ENCODE results near the gene AKAP13.

Gene AKAP13

DNA sequence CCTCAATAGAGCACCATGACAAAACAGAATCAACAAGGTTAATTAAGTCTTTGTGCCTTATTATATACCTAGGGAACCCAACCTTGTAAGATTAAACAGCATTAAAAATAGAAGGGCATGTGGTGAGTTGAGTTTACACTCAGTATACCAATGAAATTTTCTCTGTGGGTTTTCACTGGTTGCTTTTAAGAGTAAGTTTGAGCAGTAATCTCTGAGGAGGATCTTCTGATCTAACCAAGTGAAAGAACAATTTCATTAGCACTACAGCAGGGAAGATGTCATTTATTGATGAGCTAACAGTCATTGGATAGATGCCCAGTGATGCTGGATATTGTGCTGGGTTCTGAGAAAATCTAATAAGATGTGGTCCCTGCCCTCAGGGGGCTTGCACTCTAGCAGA is 26.9 kb upstream of the AKAP13 start:
- Histone ChIP-seq H3K4me3 (ENCODE audit: low read depth in 1 of 2, low read length in 1 of 2) (no peak overlapping the region), H3K27me3 (no peaks in the 10 kb centered on the region), H3K9me3 (no peaks in the 10 kb centered on the region), H3K36me3 (no peaks in the 10 kb centered on the region), H3K27ac (no peak overlapping the region), H3K4me1 (ENCODE audit: control insufficient read depth in 1 of 2, insufficient read depth in 1 of 2, low read depth in 1 of 2, low read length in 1 of 2) (no peaks in the 10 kb centered on the region)
- TF ChIP-seq, protein P1, sequence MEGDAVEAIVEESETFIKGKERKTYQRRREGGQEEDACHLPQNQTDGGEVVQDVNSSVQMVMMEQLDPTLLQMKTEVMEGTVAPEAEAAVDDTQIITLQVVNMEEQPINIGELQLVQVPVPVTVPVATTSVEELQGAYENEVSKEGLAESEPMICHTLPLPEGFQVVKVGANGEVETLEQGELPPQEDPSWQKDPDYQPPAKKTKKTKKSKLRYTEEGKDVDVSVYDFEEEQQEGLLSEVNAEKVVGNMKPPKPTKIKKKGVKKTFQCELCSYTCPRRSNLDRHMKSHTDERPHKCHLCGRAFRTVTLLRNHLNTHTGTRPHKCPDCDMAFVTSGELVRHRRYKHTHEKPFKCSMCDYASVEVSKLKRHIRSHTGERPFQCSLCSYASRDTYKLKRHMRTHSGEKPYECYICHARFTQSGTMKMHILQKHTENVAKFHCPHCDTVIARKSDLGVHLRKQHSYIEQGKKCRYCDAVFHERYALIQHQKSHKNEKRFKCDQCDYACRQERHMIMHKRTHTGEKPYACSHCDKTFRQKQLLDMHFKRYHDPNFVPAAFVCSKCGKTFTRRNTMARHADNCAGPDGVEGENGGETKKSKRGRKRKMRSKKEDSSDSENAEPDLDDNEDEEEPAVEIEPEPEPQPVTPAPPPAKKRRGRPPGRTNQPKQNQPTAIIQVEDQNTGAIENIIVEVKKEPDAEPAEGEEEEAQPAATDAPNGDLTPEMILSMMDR (IDR thresholded peaks at IDR 0.05): no peak

DNA sequence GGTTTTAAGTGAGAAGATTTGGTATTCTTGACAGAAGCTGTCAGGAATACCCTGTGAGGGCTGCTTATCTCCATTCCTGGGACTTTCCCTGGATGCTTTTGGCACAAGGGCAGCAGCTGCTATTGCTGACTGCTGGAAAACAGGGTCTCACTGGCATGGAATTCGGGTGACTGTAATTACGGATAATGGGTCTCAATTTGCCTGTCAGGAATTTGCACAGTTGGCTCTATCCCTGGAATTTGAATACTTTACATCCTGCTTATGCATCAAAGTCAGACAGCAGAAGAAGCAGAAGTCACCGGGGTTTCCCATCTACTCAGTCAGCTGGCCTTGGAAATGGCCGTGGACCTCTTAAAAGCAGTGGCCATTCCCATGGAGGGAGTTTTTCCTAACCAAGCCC is 25.9 kb upstream of the AKAP13 start:
- Histone ChIP-seq H3K27ac (no peak overlapping the region), H3K27me3 (no peaks in the 10 kb centered on the region), H3K36me3 (no peaks in the 10 kb centered on the region), H3K4me3 (ENCODE audit: low read depth in 1 of 2, low read length in 1 of 2) (no peak overlapping the region), H3K4me1 (ENCODE audit: control insufficient read depth in 1 of 2, insufficient read depth in 1 of 2, low read depth in 1 of 2, low read length in 1 of 2) (no peaks in the 10 kb centered on the region), H3K9me3 (no peaks in the 10 kb centered on the region)
- TF ChIP-seq, protein P1 (IDR thresholded peaks at IDR 0.05): no peak

- H3K9me3 ChIP-seq: no peaks in the 10 kb centered on the region
- TF ChIP-seq, protein P1 (IDR thresholded peaks at IDR 0.05): no peak
- H3K4me1 ChIP-seq (ENCODE audit: control insufficient read depth in 1 of 2, insufficient read depth in 1 of 2, low read depth in 1 of 2, low read length in 1 of 2): no peaks in the 10 kb centered on the region
- H3K4me3 ChIP-seq (ENCODE audit: low read depth in 1 of 2, low read length in 1 of 2): no peak overlapping the region
- H3K27ac ChIP-seq: no peak overlapping the region
- no peaks in the 10 kb centered on the region for H3K36me3 ChIP-seq
- H3K27me3 ChIP-seq: no peaks in the 10 kb centered on the region
Measured at GRCh38 chr15:85354948-85355347, 25.5 kb upstream of the AKAP13 start.

- H3K9me3 ChIP-seq: no peaks in the 10 kb centered on the region
- no peaks in the 10 kb centered on the region for H3K4me1 ChIP-seq (ENCODE audit: control insufficient read depth in 1 of 2, insufficient read depth in 1 of 2, low read depth in 1 of 2, low read length in 1 of 2)
- no peak overlapping the region for H3K4me3 ChIP-seq (ENCODE audit: low read depth in 1 of 2, low read length in 1 of 2)
- TF ChIP-seq, protein P1 (IDR thresholded peaks at IDR 0.05): no peak
- no peaks in the 10 kb centered on the region for H3K36me3 ChIP-seq
- no peak overlapping the region for H3K27ac ChIP-seq
- no peaks in the 10 kb centered on the region for H3K27me3 ChIP-seq
Measured at GRCh38 chr15:85356276-85356675, 24.1 kb upstream of the AKAP13 start.

DNA sequence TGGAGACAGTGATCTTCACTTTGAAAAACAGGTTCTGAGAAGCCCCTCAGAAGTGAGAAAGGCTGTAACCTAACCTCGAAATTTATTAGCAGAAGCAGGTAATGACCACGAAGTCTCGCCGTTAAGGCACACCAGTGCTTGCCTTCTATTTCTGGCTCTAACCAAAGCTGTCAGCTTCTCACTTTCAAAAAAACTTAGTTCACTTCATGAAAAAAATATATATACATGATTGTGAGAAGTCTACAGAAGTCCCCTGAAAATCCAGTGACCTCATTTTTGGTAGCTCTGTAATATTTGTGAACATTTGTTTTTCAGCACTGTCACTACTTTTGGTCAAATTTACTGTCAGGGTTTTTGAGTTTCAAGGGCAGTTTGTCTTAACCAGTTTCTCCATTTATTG is 19.1 kb upstream of the AKAP13 start:
- no peaks in the 10 kb centered on the region for H3K36me3 ChIP-seq

More for the DNA sequence above, 19.1 kb upstream of the AKAP13 start:
- no peak overlapping the region for H3K27ac ChIP-seq
- H3K9me3 ChIP-seq: no peaks in the 10 kb centered on the region
- no peaks in the 10 kb centered on the region for H3K4me1 ChIP-seq (ENCODE audit: control insufficient read depth in 1 of 2, insufficient read depth in 1 of 2, low read depth in 1 of 2, low read length in 1 of 2)
- H3K4me3 ChIP-seq (ENCODE audit: low read depth in 1 of 2, low read length in 1 of 2): no peak overlapping the region
- H3K27me3 ChIP-seq: no peaks in the 10 kb centered on the region
- TF ChIP-seq, protein P1 (IDR thresholded peaks at IDR 0.05): no peak
